ENCODE measurements around the gene BAIAP2.

The BAIAP2 gene

GRCh38 chr17:81022344-81022676, 12.6 kb upstream of the BAIAP2 start:
- TF ChIP-seq, protein P1, sequence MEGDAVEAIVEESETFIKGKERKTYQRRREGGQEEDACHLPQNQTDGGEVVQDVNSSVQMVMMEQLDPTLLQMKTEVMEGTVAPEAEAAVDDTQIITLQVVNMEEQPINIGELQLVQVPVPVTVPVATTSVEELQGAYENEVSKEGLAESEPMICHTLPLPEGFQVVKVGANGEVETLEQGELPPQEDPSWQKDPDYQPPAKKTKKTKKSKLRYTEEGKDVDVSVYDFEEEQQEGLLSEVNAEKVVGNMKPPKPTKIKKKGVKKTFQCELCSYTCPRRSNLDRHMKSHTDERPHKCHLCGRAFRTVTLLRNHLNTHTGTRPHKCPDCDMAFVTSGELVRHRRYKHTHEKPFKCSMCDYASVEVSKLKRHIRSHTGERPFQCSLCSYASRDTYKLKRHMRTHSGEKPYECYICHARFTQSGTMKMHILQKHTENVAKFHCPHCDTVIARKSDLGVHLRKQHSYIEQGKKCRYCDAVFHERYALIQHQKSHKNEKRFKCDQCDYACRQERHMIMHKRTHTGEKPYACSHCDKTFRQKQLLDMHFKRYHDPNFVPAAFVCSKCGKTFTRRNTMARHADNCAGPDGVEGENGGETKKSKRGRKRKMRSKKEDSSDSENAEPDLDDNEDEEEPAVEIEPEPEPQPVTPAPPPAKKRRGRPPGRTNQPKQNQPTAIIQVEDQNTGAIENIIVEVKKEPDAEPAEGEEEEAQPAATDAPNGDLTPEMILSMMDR (IDR thresholded peaks at IDR 0.05) = no peak
- Histone ChIP-seq H3K27me3 (peaks cover 25% of the 10 kb centered on the region), H3K36me3 (no peaks in the 10 kb centered on the region), H3K27ac (no peak overlapping the region), H3K4me3 (ENCODE audit: low read depth in 1 of 2, low read length in 1 of 2) (no peak overlapping the region), H3K9me3 (no peaks in the 10 kb centered on the region), H3K4me1 (ENCODE audit: control insufficient read depth in 1 of 2, insufficient read depth in 1 of 2, low read depth in 1 of 2, low read length in 1 of 2) (peaks cover 14 to 16% of the 10 kb centered on the region in 2 experiments)

DNA sequence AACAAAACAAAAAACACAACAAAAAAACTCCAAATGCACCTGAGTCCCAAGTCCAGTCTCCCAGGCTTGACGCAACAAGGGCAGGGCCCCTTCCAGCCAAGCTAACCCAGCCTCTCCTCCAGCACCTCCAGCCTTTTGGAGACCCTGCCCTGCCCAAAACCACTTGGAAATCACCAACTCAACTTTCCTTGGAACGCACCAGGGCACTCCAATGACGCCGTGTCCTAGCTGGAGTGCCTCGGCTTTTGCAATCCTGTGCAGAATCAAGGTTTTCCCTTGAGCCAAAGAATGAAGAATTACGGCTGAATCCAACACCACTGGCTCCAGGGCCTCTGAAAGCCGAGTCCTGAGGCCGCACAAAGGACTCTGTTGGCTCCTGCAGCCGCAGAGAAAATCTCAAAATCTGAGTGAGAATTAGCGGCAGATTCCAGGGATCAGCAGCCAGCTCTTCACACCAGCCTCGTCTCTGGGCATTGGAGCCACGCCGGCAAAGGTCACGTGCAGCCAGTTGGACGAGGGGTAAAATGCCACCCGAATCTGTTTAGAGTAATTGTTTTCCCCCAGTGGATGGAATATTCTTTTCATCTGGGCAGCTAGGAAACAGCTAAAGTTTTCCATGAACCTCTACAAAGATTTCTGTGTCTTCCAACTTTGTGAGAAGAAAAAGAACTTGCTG, 9.7 kb upstream of the BAIAP2 start:
- Histone ChIP-seq H3K4me1 (ENCODE audit: control insufficient read depth in 1 of 2, insufficient read depth in 1 of 2, low read depth in 1 of 2, low read length in 1 of 2) (peaks cover 3 to 10% of the 10 kb centered on the region in 2 experiments), H3K27ac (no peak overlapping the region)
- TF ChIP-seq, protein P1 (IDR thresholded peaks at IDR 0.05) = no peak

GRCh38 chr17:81025741-81026129, 9.2 kb upstream of the BAIAP2 start:
- H3K4me1 ChIP-seq (ENCODE audit: control insufficient read depth in 1 of 2, insufficient read depth in 1 of 2, low read depth in 1 of 2, low read length in 1 of 2) = peaks cover 4 to 14% of the 10 kb centered on the region in 2 experiments
- no peaks in the 10 kb centered on the region for H3K9me3 ChIP-seq
- H3K27me3 ChIP-seq = peaks cover 48% of the 10 kb centered on the region
- TF ChIP-seq, protein P1 (IDR thresholded peaks at IDR 0.05) = no peak
- no peak overlapping the region for H3K27ac ChIP-seq
- H3K36me3 ChIP-seq = no peaks in the 10 kb centered on the region
- H3K4me3 ChIP-seq (ENCODE audit: low read depth in 1 of 2, low read length in 1 of 2) = no peak overlapping the region

More for the DNA sequence above, 9.7 kb upstream of the BAIAP2 start:
- Histone ChIP-seq H3K27me3 (peaks cover 48% of the 10 kb centered on the region), H3K4me3 (ENCODE audit: low read depth in 1 of 2, low read length in 1 of 2) (no peak overlapping the region), H3K36me3 (no peaks in the 10 kb centered on the region), H3K9me3 (no peaks in the 10 kb centered on the region)

DNA sequence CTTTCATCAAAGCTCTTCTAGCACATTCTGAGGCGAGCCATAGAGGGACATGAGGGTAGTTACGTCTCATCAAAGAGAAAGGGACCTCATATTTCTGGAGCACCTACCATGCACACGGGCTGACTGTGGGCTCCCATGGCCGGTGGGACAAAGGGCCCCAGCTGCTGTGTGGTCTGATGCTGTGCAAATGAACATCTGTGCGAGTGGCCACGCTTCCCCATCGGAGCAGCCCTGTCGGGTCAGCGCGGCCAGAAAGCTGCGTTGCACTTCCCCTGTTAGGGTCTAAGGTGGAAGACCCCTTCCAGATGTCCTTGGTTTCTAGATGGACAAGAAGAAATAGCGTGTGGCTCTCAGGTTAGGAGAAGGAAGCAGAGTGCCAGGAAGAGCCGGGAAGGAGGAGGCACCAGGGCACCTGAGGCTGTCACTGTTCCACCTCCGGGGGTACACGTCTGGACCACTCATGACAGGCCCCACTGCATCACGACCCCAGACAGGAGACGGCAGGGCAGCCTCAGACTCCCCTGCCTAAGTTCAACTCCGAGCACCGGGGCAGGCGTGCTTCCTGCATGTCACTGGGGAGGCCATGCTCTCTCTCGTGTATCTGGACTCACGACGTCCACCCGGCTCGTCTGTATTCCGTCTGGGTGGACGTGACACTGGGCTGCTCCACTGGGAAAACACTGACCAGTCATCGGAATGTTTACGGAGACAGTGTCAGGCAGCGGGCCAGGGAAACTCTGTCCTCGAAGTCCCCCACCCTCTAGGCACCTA, 8.5 kb upstream of the BAIAP2 start:
- H3K4me3 ChIP-seq (ENCODE audit: low read depth in 1 of 2, low read length in 1 of 2) = no peak overlapping the region
- no peaks in the 10 kb centered on the region for H3K9me3 ChIP-seq
- H3K27me3 ChIP-seq = peaks cover 52% of the 10 kb centered on the region
- TF ChIP-seq, protein P1 (IDR thresholded peaks at IDR 0.05) = no peak
- H3K36me3 ChIP-seq = no peaks in the 10 kb centered on the region
- no peak overlapping the region for H3K27ac ChIP-seq
- peaks cover 11 to 22% of the 10 kb centered on the region in 2 experiments for H3K4me1 ChIP-seq (ENCODE audit: control insufficient read depth in 1 of 2, insufficient read depth in 1 of 2, low read depth in 1 of 2, low read length in 1 of 2)

- Histone ChIP-seq H3K4me3 (ENCODE audit: low read depth in 1 of 2, low read length in 1 of 2) (no peak overlapping the region), H3K27ac (no peak overlapping the region), H3K36me3 (no peaks in the 10 kb centered on the region), H3K27me3 (peaks cover 52% of the 10 kb centered on the region), H3K9me3 (no peaks in the 10 kb centered on the region), H3K4me1 (ENCODE audit: control insufficient read depth in 1 of 2, insufficient read depth in 1 of 2, low read depth in 1 of 2, low read length in 1 of 2) (peaks cover 16 to 28% of the 10 kb centered on the region in 2 experiments)
- TF ChIP-seq, protein P1 (IDR thresholded peaks at IDR 0.05) = no peak
These were observed 7.9 kb upstream of the BAIAP2 start for GRCh38 chr17:81027038-81027437.
